ENCODE measurements around the gene C10orf95.

DNA sequence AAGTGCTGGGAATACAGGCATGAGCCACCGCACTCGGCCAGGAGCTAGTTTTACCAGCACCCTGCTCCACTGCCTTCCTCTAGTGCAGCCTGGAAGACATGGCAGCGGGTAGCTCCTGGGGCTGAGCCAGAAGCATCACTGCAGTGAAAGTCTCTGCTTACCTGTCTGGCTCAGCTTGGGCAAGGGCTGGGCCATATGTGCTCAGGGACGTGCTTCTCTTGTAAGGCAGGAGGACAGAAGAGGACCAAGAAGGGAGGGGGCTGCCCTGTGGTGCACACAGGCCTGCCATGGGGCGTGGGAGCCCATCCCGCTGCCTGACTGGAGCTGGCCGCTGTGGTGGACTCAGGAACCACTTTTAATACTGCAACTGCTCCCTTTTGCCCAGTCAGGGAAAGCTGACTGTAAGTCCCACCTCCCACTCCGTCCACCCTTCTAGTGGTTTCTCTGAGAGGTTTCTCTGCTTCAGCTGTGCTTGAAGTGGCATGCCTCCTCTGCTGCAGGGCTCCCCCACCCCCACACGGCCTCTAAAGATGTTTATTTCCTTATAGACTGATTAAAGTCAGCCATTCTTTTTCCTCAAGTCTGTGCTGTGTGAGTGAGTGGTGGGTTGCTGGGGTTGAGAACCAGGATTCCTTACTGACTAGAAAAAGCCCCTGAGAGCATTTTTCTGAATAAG, 25.3 kb upstream of the C10orf95 start:
- TF ChIP-seq, protein P1, sequence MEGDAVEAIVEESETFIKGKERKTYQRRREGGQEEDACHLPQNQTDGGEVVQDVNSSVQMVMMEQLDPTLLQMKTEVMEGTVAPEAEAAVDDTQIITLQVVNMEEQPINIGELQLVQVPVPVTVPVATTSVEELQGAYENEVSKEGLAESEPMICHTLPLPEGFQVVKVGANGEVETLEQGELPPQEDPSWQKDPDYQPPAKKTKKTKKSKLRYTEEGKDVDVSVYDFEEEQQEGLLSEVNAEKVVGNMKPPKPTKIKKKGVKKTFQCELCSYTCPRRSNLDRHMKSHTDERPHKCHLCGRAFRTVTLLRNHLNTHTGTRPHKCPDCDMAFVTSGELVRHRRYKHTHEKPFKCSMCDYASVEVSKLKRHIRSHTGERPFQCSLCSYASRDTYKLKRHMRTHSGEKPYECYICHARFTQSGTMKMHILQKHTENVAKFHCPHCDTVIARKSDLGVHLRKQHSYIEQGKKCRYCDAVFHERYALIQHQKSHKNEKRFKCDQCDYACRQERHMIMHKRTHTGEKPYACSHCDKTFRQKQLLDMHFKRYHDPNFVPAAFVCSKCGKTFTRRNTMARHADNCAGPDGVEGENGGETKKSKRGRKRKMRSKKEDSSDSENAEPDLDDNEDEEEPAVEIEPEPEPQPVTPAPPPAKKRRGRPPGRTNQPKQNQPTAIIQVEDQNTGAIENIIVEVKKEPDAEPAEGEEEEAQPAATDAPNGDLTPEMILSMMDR (IDR thresholded peaks at IDR 0.05), result no peak
- no peak for TF ChIP-seq POLR2AphosphoS5 (IDR thresholded peaks at IDR 0.05)
- TF ChIP-seq POLR2A (IDR thresholded peaks at IDR 0.05), result no peak
